HG02973 (cell line): ENCODE measurements around the gene PEX5L.
A peak's percentile ranks its signal among the peaks of the same experiment; 100 is the strongest.
"Not testable (repeated sequence)": the region's sequence is repeated elsewhere in the genome, so short reads cannot be mapped to it uniquely, and the experiment has no call there.

Experiments used
- ATAC-seq: cut with Tn5 transposase; IDR thresholded peaks from one replicate; pipeline ENCODE4 v1.9.1; 2021; ENCODE audit warnings: moderate library complexity; ENCODE audit not compliant: unreplicated experiment

Gene PEX5L

DNA sequence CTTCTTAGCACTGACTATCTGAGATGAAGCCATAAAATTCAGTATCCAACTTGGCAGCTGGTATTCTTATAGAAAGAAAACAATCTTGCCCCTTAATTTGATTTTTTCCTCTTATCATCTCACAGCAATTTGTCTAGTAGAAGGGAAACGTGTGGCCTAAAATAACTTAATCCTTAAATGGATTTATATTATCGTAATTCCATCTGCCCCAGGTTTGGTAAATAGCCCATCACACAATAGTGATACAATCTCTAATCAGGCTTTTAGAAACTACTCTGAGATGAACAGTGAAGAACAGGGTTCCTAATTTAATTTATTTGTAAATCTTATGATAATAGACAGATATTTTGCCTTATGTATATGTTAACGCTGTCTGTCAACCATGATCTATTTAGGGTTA, 24.8 kb downstream of the PEX5L start:
- ATAC-seq: no peak

- ATAC-seq: not testable (repeated sequence)
Measured at GRCh38 chr3:180008318-180008717, 28.4 kb downstream of the PEX5L start.

- ATAC-seq: no peak
Measured at GRCh38 chr3:180004542-180004941, 32.2 kb downstream of the PEX5L start.

GRCh38 chr3:180002006-180002405, 34.7 kb downstream of the PEX5L start:
- ATAC-seq: no peak

GRCh38 chr3:180000500-180000899, 36.2 kb downstream of the PEX5L start:
- no peak for ATAC-seq

GRCh38 chr3:179995406-179995805, 41.3 kb downstream of the PEX5L start:
- ATAC-seq: no peak

DNA sequence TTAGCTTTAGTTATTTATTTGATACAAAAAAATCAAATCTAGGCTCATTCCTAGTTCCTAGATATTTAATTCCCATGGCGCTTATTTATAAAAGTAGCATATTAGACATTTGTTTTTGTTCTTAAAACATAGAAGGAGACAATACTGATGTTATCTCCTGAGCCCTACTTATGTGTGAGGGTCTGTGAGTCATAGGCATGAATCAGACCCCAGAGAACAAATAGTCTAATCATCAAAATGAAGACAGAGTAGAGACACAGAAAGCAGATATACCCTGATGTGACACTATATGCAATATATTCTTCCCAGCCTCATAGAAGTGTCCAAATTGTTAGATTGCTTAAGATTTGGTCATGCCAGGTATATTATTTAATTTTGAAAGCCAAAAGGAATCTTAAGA, 44.9 kb downstream of the PEX5L start:
- ATAC-seq: no peak

- no peak for ATAC-seq
Measured at GRCh38 chr3:179991104-179991503, 45.6 kb downstream of the PEX5L start.

GRCh38 chr3:179981646-179982045, 55.1 kb downstream of the PEX5L start:
- ATAC-seq: no peak

DNA sequence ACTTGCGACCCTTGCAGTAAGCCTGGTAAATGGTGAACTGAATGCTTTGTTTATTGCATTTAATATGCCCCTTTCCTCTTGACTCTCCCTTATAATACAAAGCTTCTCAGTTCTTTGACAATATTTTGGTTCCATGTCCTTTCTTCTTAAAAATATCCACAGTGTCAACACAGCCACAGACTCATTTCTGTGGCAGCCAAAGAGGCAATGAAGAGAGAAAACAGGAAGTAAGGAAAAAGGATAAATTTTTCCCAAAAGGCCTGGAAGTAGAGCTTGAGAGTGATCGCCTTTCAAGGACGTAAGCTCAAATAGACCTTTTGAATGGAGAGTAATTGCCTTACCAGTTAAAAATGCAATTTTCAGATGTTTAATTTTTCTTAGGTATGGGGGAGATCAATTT, 59.4 kb downstream of the PEX5L start:
- no peak for ATAC-seq

DNA sequence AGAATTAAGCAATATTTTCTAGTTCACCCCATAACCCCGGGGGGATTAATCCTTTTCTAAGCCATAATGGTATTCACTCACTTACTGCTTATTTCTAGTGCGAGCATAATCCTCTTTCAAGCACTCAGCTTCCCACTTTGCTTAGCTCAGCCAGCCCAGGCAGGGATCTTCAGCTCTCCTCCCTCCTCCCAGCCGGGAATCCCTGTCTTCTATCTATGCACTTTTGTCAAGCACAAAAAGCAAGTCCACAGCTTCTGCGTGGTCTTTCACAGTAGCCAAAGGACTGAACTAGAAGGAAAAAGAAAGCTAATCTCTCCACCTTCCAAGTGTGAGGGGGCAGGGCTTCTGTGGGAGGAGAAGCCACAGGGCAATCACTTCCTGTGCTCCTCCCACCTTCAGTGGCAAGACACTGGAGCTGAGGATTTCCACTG, 62.8 kb downstream of the PEX5L start:
- ATAC-seq: no peak

DNA sequence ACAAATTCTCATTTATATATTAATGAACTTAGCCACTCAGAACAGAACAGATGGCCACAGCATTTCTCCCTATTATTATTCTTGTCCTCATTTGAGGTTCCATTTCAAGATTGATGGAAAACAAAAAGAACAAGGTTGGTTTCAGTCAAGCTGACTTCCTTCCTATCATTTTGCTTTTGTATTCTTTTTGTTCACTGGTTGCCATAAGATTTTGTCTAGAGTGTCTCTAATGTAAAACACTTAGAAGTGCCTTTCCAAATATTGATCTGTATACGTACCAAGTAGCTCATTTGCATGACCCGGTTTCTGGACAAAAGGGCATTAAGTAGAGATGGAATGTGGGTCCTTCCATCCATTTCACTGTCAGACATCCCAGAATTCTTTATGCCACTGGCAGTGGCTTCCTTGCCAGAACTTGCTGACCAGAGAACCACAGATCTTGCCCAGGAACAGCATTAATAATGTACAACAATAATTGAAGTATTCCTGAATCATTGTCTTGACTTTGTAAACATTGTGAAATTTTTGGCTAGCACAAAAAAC, 63.8 kb downstream of the PEX5L start:
- ATAC-seq: no peak

DNA sequence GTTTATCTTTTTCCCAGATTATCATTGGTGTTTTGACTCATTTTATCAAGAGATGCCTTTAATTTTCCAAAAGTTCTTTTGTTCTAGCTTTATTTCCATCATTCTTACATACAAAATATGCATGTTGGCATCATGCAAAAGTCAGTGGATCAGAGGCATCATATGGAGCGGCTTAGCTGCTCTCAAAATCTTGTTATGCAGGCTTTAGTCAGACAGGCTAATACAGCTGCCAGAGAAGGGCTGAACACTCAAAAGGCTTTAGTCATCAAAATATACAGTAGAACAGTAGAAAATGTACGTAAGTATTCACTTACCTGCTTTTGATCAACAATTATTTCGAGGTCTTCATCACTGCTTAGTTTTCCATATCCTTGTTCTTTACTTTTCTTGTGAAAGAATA, 65.5 kb downstream of the PEX5L start:
- ATAC-seq: no peak

GRCh38 chr3:179970746-179971145, 66.0 kb downstream of the PEX5L start:
- ATAC-seq: no peak

- no peak for ATAC-seq
Measured at GRCh38 chr3:179969525-179969924, 67.2 kb downstream of the PEX5L start.

GRCh38 chr3:179967622-179968021, 69.1 kb downstream of the PEX5L start:
- peak; percentile 92 for ATAC-seq

- no peak for ATAC-seq
Measured at GRCh38 chr3:179964890-179965289, 71.8 kb downstream of the PEX5L start.

DNA sequence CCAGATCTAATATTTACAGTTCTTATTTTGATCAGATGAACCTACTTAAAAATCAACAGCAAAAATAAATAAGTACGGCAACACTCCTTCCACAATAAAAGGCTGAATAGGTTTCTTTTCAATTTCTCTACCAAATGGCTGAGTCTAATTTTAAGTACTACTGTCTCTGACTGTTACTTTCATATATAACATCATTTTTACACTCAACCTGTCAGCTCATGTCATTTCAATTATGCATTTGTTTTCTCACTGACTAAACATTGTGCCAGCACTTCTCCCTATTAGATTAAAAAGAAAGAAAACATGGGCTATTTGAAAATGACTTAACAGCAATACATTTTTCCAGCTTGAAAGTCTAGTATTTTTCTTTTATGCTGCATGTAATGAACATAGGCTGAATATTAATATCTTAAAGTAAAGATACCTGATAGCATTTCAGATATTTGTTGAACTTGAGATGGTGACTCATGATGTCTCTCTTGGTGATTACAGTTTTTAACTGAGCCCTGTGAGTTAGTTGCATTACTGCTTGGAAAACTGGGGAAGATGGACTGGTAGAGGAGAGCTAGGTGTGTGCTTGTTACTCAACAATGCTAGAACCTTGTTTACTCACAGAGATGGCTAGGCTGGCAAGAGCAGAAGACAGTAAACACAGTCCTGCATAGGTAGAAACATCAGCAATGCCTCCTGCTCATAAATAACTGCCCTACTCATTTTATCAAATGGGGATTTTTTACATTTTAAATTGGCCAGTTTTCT, 73.9 kb downstream of the PEX5L start:
- no peak for ATAC-seq

- ATAC-seq: peak; percentile 72
Measured at GRCh38 chr3:179961703-179962078, 75.0 kb downstream of the PEX5L start.

DNA sequence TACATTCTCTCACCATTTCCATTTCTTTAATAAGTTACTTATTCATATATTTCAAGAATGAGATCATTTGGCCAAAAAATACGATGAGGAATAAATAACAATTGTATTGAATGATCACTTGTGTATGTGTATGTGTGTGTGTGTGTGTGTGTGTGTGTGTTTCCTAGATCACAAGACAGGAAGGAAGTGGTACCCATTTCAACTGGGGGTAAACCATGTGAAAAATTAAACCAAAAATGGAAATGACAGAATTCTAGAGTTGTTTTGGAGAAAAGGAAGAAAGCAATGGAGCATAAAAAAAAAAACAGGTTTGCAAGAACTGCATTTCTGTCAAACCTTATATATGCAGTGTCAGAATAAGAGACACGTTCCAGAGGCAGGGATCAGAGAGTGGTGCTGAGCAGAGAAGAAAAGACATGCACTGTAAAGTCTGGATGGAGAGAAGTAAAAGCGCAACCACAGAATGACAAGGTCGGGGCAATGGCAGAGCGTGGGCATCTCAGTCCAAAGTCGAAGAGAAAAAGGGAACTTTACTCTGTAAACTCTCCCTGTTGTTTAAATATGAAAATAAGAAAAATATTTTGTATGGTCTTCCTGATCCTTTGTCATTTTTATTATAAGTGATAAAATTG, 75.5 kb downstream of the PEX5L start:
- ATAC-seq: peak; percentile 28

GRCh38 chr3:179958759-179959158, 78.0 kb downstream of the PEX5L start:
- no peak for ATAC-seq

DNA sequence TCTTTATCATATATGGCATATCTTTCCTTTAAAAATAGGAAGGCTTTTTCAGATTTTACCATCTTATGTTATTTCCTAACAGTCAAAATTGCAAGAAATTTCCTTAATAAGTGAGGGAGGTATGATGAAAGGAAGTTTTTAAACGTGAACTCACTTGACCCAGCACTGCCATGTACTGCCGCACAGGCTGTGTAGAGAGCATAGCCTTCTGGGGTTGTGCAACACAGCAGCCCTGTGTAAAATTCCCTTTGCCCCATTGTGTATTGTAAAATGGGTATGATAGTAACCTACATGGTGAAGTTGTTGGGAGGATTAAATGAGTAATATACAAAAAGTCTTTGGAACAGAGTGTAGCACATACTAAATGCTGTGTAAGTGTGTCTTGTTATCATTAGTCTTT, 78.6 kb downstream of the PEX5L start:
- no peak for ATAC-seq
